ENCODE results near the gene TNIP3.
"Not testable (repeated sequence)": the region's sequence is repeated elsewhere in the genome, so short reads cannot be mapped to it uniquely, and the experiment has no call there.

Gene TNIP3

GRCh38 chr4:121164291-121164690 is at the start of gene TNIP3:
Gene TNIP3, minus strand, starts transcription at chr4:121164321. Its CDS starts 196 bp downstream, at chr4:121164125.
- DNase-seq = no peak

GRCh38 chr4:121212806-121213205 is 48.7 kb upstream of the TNIP3 start:
- no peak for DNase-seq

GRCh38 chr4:121209171-121209570 is 45.0 kb upstream of the TNIP3 start:
- no peak for DNase-seq

GRCh38 chr4:121208244-121209007 is 44.3 kb upstream of the TNIP3 start:
- no peak for DNase-seq

- not testable (repeated sequence) for DNase-seq
These were observed 41.7 kb upstream of the TNIP3 start for GRCh38 chr4:121205777-121206176.

GRCh38 chr4:121200795-121201472 is 36.8 kb upstream of the TNIP3 start:
- no peak for DNase-seq

GRCh38 chr4:121199742-121200561 is 35.8 kb upstream of the TNIP3 start:
- DNase-seq = peak in 1 of 2 experiments; percentile 18

GRCh38 chr4:121198251-121198650 is 34.1 kb upstream of the TNIP3 start:
- no peak for DNase-seq

- no peak for DNase-seq
These were observed 31.5 kb upstream of the TNIP3 start for GRCh38 chr4:121195649-121196048.

- DNase-seq = no peak
These were observed 28.4 kb upstream of the TNIP3 start for GRCh38 chr4:121192480-121192879.

- DNase-seq = no peak
These were observed 27.9 kb upstream of the TNIP3 start for GRCh38 chr4:121192013-121192412.

GRCh38 chr4:121191361-121191760 is 27.2 kb upstream of the TNIP3 start:
- no peak for DNase-seq

GRCh38 chr4:121190389-121190788 is 26.3 kb upstream of the TNIP3 start:
- no peak for DNase-seq

GRCh38 chr4:121189326-121190215 is 25.4 kb upstream of the TNIP3 start:
- peak; percentile 23 to 28 for DNase-seq

GRCh38 chr4:121187206-121187605 is 23.1 kb upstream of the TNIP3 start:
- no peak for DNase-seq

GRCh38 chr4:121185960-121186359 is 21.8 kb upstream of the TNIP3 start:
- DNase-seq = no peak

GRCh38 chr4:121183989-121184388 is 19.9 kb upstream of the TNIP3 start:
- DNase-seq = no peak

GRCh38 chr4:121183361-121183760 is 19.2 kb upstream of the TNIP3 start:
- DNase-seq = no peak

- no peak for DNase-seq
These were observed 18.2 kb upstream of the TNIP3 start for GRCh38 chr4:121182296-121182695.

- no peak for DNase-seq
These were observed 17.4 kb upstream of the TNIP3 start for GRCh38 chr4:121181493-121181892.

GRCh38 chr4:121180558-121180957 is 16.4 kb upstream of the TNIP3 start:
- DNase-seq = no peak
